Right ventricle myocardium superior (tissue), 1 donor: ENCODE results near the gene RNF213. TPM values are rescaled to one million over a fixed set of nuclear protein-coding genes. Genes with fewer than 3 reads are reported as not detected.
"Not testable (repeated sequence)": the region's sequence is repeated elsewhere in the genome, so short reads cannot be mapped to it uniquely, and the experiment has no call there.

Experiments
- ATAC-seq: fragments of 200-7000 bp; cut with Tn5 transposase; one replicate; pipeline ENCODE4 v1.9.1; 2020; ENCODE audit warnings: mild to moderate bottlenecking; ENCODE audit not compliant: poor library complexity
- DNase-seq: peaks from one replicate; pipeline ENCODE4 v3.0.0-alpha.2; 2020
- intact Hi-C: fragments of 100-400 bp; cut with DNase I; formaldehyde crosslinking; loops from one replicate; pipeline ENCODE4 v1.11.2; 2022
- total RNA-seq: library from RNA; stranded (reverse); fragmentation: NEBNext Ultra II Directional; extraction: Animal tissue kit (Norgen Biotek cat#: 25700); gene quantifications from one replicate; pipeline ENCODE4 v1.2.1, GENCODE V29; 2021
- donor health status: DM: no; HTN: yes; CAD: no; lungs with severe emphysema.

RNF213 gene
- total RNA-seq, 1 donor from 2014 or later: 29.9 TPM

DNA sequence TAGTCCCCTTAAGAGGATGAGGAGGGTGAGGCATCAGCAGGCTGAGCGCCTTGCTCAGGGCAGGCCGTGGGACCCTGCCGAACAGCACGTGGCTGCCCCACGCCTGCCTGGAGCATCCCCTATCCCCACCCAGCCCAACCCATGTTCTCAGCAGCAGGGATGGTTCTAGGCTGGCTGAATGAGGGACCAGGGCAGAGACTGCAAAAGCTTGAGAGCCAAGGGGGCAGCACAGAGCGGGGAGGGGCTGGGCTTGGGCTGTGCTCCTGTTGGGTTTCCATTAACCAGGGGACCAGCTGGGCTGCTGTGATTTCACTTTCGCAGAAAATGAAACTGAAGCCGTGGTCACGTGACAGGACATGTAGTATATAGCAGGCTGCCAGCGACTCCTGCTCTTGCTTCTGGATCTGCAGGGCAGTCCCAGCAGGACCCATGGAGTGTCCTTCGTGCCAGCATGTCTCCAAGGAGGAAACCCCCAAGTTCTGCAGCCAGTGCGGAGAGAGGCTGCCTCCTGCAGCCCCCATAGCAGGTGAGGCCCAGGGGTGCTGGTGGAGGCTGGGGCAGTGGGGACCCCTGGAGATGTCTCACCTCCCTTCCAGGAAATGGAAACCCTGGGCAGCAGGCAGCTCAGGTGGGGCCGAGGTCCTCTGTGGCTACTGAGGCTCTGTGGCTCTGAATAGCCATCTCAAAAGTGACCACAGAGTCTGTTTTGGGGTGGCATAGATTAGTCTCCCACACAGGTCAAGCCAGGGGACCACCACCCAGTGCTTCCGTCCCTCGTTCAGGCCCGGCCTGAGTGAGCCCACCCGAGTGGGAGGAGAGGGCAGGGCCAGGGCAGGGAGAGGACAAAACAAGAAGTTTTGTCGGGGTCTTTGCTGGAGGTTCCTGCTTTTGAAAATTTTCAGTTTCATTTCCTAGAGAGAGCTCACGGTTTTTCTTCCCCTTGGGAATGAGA lies 2.9 kb downstream of the RNF213 start:
- DNase-seq (peak; percentile 88), ATAC-seq (peak; percentile 54)
- intact Hi-C loops: no loop called here

DNA sequence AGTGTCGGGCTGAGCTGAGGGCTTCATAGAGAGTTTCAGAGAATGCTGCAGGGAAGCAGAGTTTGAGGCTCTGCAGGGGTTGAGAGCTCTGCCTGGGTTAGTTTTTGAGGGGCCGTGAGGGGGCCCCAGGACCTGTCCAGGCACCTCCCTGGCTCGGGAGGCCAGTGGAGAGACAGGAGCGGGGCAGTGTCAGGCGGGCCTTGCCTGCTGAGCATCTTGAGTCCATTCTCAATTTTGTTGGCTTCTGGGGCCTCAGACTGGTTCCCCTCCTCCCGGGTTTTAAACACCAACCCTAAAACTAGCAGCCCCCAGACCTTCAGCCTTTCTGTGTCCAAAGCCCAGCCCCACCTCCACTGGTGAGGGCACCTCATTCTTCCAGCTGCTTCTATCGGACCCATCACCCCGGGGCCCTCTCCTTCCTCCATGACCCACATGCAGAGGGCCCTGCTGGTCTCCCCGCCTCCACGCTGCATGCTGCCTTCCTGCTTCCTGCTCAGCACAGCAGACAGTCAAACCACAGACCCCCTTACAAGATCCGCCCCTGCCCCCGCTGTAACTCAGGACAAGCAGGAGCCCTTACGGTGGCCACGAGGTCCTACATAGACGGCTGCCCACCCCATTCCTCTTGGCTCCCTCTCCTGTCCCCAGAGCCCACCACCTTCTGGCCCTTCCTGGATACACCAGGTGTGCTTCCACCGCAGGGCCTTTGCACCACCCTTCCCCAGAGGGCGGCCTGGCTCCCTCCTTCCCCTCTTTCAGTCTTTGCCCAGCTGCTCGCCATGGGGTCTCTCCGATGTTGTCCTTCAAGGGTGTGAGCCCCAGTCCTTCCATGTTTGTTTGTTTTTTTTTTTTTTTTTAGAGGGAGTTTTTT lies 3.8 kb downstream of the RNF213 start:
- ATAC-seq (no peak), DNase-seq (no peak)
- intact Hi-C loops: no loop called here

DNA sequence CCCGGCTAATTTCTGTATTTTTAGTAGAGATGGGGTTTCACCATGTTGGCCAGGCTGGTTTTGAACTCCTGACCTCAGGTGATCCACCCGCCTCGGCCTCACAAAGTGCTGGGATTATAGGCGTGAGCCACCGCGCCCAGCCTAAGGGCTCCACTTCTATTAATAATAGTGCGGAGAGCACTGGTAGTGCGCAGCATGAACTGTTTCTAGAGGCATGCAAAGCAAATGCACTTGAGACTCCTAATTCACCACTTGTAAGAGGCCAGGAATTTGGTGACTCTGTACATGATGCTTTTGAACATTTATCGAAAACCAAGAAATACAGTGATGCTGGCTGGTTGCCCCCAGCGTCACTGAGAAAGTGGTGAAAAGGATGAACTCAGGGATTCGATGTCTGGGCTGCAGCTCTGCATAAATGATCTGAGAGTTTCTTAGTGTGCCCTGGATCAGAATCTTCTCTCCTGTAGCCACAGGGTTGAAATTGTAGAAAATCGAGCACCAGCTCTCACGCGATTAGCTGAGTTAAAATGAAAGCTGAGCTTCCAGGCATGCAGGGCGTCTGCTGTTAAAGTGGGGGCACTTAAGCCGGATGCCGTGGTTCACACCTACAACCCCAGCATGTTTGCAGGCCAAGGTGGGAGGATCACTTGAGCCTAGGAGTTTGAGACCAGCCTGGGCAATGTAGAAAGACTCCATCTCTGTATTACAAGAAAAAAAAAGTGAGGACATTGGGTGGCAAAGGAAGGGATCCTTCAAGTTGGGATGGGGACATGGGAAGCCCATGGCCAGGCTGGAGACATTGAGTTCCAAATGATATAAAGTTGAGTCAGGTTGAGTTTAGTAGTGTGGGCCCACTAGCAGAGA lies 4.8 kb downstream of the RNF213 start:
- intact Hi-C loops: no loop called here
- ATAC-seq (no peak), DNase-seq (no peak)

DNA sequence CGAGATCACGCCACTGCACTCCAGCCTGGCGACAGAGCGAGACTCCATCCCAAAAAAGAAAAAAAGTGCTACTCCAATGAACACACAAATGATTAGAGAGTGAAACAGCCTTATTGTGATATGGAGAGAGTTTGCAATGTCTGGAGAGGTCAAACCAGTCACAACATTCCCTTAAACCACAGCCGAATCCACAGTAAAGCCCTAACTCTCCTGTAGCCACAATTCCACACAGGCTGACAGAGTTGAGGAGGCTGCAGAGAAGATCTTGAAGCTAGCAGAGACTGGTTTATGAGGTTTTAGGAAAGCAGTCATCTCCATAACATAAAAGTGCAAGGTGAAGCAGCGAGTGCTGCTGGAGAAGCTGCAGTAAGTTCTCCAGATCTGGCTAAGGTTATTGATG lies 6.7 kb downstream of the RNF213 start:
- no peak for ATAC-seq
- DNase-seq: no peak
- intact Hi-C loops: no loop called here

DNA sequence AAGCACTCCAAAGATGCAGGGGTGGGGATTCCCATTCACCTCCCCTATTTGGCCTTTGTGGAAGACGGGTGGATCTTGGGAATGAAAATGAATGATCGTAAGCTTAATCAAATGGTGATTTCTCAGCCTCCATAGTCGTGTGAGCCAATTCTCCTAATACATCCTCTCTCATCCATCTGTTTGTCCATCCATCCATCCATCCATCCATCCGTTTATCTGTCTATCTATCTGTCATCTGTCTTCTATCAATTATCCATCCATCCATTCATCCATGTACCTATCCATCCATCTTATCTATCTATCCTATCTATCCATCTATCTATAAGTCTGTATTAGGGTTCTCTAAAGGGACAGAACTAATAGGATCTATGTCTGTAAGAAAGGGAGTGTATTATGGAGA lies 7.8 kb downstream of the RNF213 start:
- DNase-seq (no peak), ATAC-seq (no peak)
- intact Hi-C loops: no loop called here

DNA sequence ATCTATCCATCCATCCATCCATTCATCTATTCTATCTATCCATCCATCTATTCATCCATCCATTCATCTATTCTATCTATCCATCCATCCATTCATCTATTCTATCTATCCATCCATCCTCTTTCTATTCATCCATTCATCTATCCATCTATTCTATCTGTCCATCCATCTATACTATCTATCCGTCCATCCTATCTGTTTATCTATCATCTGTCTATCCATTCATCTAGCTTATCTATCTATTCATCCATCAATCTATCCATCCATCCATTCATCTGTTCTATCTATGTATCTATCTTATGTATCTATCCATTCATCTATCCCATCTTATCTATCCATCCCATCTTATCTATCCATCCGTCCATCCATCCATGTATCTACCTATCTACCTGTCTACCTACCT lies 8.8 kb downstream of the RNF213 start:
- ATAC-seq (no peak), DNase-seq (no peak)
- intact Hi-C loops: no loop called here

DNA sequence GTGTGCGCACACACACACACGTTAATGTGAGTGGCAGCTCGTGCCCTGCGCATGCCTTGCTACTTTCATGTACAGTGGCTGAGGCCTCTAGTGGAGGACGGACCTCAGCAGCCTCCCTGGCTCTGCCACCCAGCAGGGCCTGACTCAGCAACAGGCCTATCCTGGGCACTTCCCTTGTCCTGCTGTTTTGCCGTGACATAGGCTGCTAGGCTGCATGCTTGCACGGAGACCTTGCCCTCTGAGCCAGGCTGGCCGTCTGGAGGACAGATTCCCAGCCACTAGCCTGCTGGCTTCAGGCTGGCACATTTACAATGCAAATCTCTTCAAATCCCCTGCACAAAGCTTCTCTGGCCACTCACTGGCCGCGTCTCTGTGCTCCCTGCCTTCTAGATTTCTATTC lies 9.5 kb downstream of the RNF213 start:
- ATAC-seq (no peak), DNase-seq (no peak)
- intact Hi-C loops: no loop called here

DNA sequence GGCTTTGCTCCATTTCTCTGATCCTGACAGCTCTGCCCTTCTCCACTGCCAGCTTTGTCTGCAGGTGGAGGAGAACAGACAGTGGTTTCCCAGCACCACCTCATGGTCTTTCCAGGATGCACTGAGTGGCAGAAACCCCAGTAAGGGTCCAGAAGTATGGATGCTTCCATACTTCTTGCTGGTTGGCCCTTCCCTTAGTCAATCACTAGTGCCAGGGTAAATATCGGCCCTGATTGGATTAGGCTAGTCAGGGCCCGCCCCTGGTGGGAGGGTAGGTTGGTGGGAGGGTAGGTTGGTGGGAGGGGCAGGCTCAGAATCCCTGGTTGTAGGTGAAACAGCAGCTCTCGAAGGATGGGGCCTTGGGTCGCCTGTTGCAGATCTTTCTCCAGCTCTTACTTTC lies 10.2 kb downstream of the RNF213 start:
- intact Hi-C loops: no loop called here
- no peak for ATAC-seq
- no peak for DNase-seq

DNA sequence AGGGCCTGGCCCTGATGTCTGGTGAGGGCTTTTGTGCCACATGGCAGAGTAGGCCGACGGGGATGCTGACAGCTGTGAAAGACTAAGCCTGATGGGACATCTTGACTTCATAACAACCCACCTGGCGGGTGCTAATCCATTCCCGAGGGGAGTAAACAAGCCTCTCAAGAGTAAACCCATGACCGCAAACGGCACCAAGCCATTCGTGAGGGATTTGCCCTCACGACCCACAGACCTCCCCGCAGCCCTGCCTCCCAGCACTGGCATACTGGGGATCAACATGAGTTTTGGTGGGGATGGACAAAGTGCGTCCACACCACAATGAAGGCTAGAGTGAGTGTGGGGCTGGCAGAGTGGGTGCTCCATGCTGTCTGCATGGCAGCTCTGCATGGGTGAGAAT lies 11.7 kb downstream of the RNF213 start:
- no peak for ATAC-seq
- intact Hi-C loops: no loop called here

DNA sequence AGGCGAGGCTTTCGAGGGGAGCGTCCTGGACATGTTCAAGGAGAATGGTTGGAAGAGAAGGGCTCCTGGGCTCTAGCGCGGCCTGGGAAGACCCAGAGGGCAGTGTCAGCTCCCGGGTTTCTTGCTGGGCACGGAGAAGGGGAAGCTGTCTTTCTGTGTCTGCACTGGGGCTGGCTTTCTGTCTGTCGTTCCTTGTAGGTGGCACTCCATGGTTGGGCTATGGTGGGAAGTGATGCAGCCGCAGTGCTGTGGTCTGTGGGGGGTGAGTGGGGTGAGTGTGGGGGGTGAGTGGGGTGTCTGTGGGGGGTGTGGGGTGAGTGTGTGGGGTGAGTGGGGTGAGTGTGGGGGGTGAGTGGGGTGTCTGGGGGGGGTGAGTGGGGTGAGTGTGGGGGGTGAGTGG lies 13.7 kb downstream of the RNF213 start:
- DNase-seq (no peak), ATAC-seq (no peak)
- intact Hi-C loops: no loop called here

More for the DNA sequence above, 11.7 kb downstream of the RNF213 start:
- DNase-seq: no peak

DNA sequence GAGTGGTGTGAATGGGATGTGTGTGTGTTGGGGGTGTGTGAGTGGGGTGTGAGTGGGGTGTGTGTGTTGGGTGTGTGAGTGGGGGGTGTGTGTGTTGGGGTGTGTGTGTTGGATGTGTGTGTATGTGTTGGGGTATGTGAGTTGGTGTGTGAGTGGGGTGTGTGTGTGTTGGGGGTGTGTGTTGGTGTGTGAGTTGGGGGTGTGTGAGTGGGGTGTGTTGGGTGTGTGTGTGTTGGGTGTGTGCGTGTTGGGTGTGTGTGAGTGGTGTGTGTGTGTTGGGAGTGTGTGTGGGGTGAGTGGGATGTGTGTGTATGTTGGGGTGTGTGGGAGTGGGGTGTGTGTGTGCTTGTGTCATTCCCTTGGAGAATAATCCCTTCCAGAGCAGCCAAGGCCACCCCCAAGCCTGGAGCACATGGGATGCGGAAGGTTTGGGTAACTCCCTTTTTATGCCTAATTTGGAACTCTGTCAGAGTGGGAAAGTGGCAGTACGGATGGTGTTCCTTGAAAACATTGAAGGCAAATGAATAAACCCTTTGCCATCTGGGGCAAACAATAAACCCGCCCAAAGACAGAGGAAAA lies 14.3 kb downstream of the RNF213 start:
- intact Hi-C loops: no loop called here
- DNase-seq (no peak), ATAC-seq (no peak)

DNA sequence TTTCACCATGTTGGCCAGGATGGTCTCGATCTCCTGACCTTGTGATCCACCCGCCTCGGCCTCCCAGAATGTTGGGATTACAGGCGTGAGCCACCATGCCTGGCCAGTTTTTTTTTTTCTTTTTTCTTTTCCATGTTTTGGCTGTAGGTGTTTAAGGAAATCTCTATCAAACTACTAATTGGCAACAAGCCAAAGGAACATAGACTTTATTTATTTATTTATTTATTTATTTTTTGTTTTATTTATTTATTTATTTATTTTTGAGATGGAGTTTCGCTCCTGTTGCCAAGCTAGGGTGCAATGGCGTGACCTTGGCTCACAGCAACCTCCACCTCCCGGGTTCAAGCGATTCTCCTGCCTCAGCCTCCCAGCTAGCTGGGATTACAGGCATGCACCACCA lies 15.2 kb downstream of the RNF213 start:
- ATAC-seq, intact Hi-C loops, DNase-seq: not testable (repeated sequence)

DNA sequence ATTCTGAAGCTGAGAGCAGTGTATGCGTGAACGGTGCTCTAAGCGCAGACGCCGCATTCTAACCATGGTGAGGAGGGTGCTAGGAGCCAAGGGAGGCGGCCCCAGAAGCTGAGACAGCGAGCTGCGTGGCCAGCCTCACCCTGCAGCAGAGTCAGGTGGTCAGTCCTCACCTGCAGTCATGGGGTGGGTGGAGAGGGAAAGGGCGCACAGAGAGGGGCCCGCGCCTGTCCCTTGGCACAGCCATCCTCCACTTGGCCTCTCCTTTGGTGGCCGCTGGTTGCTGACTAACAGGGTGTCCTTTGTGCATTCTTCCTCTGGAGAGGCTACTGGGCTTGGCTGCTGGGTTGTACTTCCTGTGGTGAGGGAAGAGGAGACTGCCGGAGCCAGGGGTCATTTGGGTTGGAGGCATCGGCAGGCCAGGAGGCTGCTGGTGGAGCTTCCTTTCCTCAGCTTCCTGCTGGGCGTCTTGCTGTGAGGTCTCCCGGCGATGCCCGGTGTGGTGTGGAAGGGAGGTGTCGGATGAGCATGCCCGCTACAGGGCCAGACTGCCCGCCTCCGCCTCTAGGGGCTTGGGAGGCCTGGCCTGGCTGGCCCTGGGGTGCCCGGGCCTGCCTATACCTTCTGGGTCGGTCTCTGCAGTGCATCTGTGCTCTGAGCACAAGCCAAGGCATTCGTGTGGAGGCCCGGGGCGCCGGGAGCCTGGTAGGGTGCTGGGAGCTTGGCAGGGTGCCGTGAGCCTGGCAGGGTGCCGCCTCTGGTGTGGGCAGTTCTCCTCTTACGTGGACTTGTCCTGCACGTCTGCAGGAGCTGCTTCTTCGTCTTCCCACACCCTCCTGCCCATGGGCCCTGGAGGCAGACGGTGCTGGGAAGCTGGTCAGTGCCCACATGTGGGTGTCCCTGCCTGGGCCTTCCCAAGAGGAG lies 17.4 kb downstream of the RNF213 start:
- ATAC-seq (peak; percentile 28), DNase-seq (no peak)
- intact Hi-C loops: no loop called here

DNA sequence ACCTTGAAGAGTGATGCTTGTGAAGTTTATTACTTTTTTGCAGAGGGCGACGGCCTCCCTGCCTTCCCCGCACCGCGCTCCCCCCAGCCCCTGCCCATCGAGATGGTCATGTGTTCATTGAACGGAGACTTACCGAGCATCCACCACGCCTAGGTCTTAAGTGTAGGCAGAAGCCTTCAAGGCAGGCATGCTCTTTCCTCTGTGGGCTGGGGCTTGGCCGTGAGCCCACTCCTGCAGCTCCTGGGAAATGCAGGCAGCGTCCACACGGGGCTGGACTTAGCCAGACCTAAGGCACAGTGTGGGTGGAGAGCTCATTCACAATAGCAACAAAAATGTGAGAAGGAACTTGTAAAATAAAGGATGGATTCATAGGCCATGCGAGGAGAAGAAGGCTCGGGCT lies 19.2 kb downstream of the RNF213 start:
- DNase-seq (peak; percentile 84), ATAC-seq (peak; percentile 79)
- intact Hi-C loops: no loop called here

DNA sequence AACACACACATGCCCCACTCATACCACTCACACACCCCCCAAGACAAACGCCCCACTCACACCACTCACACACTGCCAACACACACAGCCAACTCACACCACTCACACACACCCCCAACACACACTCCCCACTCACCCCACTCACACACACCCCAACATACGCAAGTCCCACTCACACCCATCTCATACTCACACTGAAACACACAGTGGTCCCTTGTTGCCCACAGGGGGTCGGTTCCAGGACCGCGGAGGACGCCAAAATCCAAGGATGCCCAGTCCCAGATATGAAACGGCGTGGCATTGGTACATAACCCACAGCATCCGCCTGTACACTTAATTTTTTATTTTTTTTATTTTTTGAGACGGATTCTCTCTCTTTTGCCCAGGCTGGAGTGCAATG lies 20.9 kb downstream of the RNF213 start:
- DNase-seq (no peak), ATAC-seq (no peak)
- intact Hi-C loops: no loop called here

DNA sequence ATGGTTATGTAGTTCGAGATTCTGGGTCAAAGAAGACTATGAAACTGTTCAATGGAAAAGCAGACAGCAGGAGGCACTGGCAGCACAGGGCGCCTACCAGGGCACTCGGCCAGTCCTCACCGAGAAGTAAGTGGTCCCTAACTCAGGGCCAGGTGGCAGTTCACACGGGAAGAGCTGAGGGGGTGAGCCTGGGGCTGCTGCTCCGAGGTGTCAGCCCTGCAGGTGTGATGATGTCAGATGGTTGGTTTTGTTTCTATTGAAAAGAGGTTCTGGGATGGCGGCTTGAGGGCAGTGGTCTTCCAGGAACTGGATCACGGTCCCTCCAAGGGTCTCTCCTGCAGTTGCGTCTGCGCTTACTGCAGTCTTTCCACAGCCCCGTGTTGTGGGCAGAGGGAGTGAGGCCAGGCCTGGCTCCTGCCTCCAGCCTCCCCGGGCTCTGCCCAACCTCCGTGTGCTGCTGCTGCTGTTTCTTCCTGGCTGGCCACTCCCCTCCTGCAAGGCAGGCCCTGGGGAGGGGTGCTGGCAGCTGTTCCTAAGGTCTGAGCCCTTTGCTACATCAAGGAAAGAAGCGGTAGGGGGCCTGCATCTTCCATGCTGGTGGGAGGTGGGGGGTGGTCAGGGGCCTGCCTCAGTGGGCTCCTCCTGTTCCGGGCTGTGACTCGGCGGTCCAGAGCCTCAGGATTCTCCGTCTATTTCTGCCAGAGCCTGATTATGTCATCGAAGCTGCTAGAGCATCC lies 22.6 kb downstream of the RNF213 start:
- ATAC-seq: no peak
- no peak for DNase-seq
- intact Hi-C loops: no loop called here

DNA sequence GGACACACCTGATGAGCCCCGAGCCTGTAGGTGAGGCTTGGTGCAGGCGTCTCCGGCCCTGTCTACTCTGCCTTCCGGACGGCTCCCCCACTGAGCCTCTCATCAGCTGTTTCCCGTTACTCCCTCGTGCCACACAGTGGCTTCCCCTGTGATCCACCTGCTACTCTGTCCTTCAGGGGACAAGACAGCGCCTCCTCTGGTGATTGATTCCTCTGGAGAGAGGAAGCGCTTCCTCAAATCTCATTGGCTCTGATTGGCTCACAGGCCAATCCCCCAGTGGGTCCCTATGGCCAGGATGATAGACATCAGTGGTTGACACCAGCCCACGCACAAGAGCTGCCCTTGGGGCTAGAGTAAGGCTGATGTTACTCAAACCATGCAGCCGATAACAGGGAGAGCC lies 24.0 kb downstream of the RNF213 start:
- ATAC-seq (no peak), DNase-seq (no peak)
- intact Hi-C loops: no loop called here
